HFFc6 (cell line): Measurements from ENCODE around the gene ZNF740. TPM values are rescaled to one million over a fixed set of nuclear protein-coding genes. Genes with fewer than 3 reads are reported as not detected.

ENCODE experiments used
- DNase-seq: peaks from one replicate; pipeline ENCODE4 v3.0.0-alpha.2; 2018
- H3K27ac Mint-ChIP-seq: 2 replicates; pipeline ENCODE4 v1.8.0; 2020; ENCODE audit warnings: mild to moderate bottlenecking, mixed read lengths
- H3K27me3 Mint-ChIP-seq: 2 replicates; pipeline ENCODE4 v1.8.0; 2021; ENCODE audit warnings: mild to moderate bottlenecking, moderate library complexity, mixed read lengths; ENCODE audit not compliant: insufficient read depth
- H3K36me3 Mint-ChIP-seq: 2 replicates; pipeline ENCODE4 v1.8.0; 2021; ENCODE audit warnings: low read depth, mixed read lengths
- H3K4me1 Mint-ChIP-seq: 2 replicates; pipeline ENCODE4 v1.8.0; 2020; ENCODE audit warnings: low read depth, mixed read lengths
- H3K4me3 Mint-ChIP-seq: 2 replicates; pipeline ENCODE4 v1.8.0; 2020; ENCODE audit warnings: mild to moderate bottlenecking, moderate library complexity, mixed read lengths
- H3K9me3 Mint-ChIP-seq: 2 replicates; pipeline ENCODE4 v1.8.0; 2020; ENCODE audit warnings: mild to moderate bottlenecking, mixed read lengths
- CTCF ChIP-seq: fragments of 200-600 bp; sonication (generic); IDR thresholded peaks from 2 replicates; pipeline ENCODE4 v1.5.0; 2021; ENCODE audit warnings: antibody characterized with exemption, mild to moderate bottlenecking
- total RNA-seq, 6 experiments: library from RNA; stranded (reverse); fragmentation: NEBNext Ultra II Directional; extraction: Animal tissue kit (Norgen Biotek cat#: 25700); gene quantifications; 2 replicates in 1 of 6; 3 replicates in 5 of 6; pipeline ENCODE4 v1.2.3, GENCODE V29; 2021

ZNF740 gene
- total RNA-seq, 6 experiments from 2014 or later: 17.3 to 25.7 (median 19.3) TPM

GRCh38 chr12:53213348-53213747 lies 32.8 kb downstream of the ZNF740 start:
- DNase-seq: peak; percentile 60
- H3K4me1 Mint-ChIP-seq: peaks cover 67% of the 10 kb centered on the region
- peak; percentile 97 for TF ChIP-seq CTCF
- peak overlapping the region; percentile 60 for H3K27ac Mint-ChIP-seq
- no peak overlapping the region for H3K4me3 Mint-ChIP-seq
- H3K36me3 Mint-ChIP-seq: peaks cover 18% of the 10 kb centered on the region; the same call in 1 of the 2 replicates
- peaks cover 6% of the 10 kb centered on the region for H3K27me3 Mint-ChIP-seq
- no peaks in the 10 kb centered on the region for H3K9me3 Mint-ChIP-seq

- Mint-ChIP-seq H3K27ac (peak overlapping the region; percentile 18; the same call in 1 of the 2 replicates), H3K4me1 (peaks cover 63% of the 10 kb centered on the region), H3K36me3 (peaks cover 19% of the 10 kb centered on the region; the same call in 1 of the 2 replicates), H3K9me3 (no peaks in the 10 kb centered on the region), H3K27me3 (peaks cover 6% of the 10 kb centered on the region), H3K4me3 (no peak overlapping the region)
- no peak for TF ChIP-seq CTCF
- DNase-seq: no peak
Observed at GRCh38 chr12:53214221-53214620, 33.7 kb downstream of the ZNF740 start.

GRCh38 chr12:53214687-53215455 lies 34.3 kb downstream of the ZNF740 start:
- peak overlapping the region; percentile 89 for H3K27ac Mint-ChIP-seq
- H3K4me3 Mint-ChIP-seq: no peak overlapping the region
- H3K36me3 Mint-ChIP-seq: peaks cover 23% of the 10 kb centered on the region; the same call in 1 of the 2 replicates
- peaks cover 6% of the 10 kb centered on the region for H3K27me3 Mint-ChIP-seq
- no peak for DNase-seq
- TF ChIP-seq CTCF: no peak
- H3K9me3 Mint-ChIP-seq: no peaks in the 10 kb centered on the region
- H3K4me1 Mint-ChIP-seq: peaks cover 66% of the 10 kb centered on the region

GRCh38 chr12:53215497-53215896 lies 35.0 kb downstream of the ZNF740 start:
- Mint-ChIP-seq H3K9me3 (no peaks in the 10 kb centered on the region), H3K4me1 (peaks cover 69% of the 10 kb centered on the region), H3K27ac (peak overlapping the region; percentile 89), H3K27me3 (peaks cover 6% of the 10 kb centered on the region), H3K4me3 (no peak overlapping the region), H3K36me3 (peaks cover 23% of the 10 kb centered on the region; the same call in 1 of the 2 replicates)
- no peak for DNase-seq
- TF ChIP-seq CTCF: no peak

- Mint-ChIP-seq H3K4me1 (peaks cover 82% of the 10 kb centered on the region), H3K27ac (peak overlapping the region; percentile 89), H3K36me3 (peaks cover 23% of the 10 kb centered on the region; the same call in 1 of the 2 replicates), H3K4me3 (peak overlapping the region; percentile 99), H3K27me3 (peaks cover 8% of the 10 kb centered on the region), H3K9me3 (no peaks in the 10 kb centered on the region)
- no peak for DNase-seq
- no peak for TF ChIP-seq CTCF
Observed at GRCh38 chr12:53217051-53217930, 36.8 kb downstream of the ZNF740 start.
